SKM-1 treated with dmso at 0.1 percent for 144 hours (cell line): ENCODE results near the gene ELL.

Experiments
- DNase-seq: peaks from one replicate; lab custom pipeline; 2025; ENCODE audit not compliant: unreplicated experiment; lab: John Stamatoyannopoulos, UW

The ELL gene

DNA sequence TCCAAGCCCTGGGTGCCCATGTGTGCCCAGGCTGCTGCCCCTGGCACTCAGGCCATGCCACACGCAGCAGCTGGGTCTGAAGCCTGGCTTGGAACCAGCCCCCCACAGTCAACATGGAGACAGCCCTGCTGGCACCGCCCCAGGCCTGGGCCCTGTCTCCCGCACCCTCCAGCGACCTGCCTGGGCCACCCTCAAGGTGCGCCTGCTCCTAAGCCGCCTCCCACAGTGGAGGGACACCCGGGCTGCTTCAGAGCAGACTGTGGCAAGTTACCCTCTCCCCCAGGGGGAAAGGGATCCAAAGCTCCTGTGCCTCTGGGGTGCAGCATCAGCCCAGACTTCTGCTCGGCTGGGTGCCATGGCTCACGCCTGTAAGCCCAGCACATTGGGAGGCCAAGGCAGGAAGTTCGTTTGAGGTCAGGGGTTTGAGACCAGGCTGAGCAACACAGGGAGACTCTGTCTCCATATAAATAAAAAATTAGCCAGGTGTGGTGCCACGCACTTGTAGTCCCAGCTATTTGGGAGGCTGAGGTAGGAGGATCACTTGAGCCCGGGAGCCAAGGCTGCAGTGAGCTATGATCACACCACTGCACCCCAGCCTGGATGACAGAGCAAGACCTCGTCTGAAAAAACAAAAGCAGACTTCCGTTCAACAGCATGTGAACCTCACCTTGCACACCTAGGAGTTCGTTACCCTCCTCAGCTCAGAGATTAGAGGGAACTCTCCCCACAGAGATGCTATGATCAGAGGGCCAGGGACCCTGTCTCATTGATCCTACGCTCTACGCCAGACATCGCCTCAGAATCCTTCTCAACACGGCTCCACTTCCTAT lies 15.6 kb downstream of the ELL start:
- no peak for DNase-seq

DNA sequence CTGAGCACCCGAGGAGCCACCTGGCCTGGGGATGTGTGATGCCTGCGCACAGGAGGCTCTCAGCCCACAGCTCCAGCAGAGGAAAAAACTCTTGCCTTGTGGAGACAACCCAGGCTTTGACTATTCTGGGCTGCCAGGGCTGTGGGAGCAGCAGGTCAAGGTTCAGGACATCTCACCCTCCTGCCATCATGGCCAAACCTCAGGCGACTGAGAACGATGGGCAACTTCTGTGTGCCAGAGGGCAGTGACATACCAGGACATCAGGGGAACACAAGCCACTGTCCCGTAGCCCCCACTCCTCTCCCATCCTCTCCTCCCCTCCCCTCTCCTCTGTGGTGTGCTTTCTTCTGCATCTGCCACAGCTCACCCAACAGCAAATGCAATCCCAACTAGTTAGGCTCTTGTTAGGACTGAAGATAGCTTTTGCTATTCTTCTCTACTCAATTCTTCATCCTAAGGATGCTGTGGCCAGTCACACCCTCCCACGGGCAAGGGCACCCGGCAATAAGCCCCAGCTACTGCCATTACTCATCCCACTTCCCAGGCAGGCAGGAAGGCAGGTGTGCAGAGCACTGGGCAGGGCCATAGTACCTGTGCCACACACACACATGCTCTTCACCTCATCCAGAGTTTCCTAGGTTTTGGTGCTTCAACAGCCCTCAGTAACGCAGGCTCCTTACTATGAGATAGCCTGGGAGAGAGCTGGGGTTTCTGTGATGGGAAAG lies 16.8 kb downstream of the ELL start:
- DNase-seq = no peak

DNA sequence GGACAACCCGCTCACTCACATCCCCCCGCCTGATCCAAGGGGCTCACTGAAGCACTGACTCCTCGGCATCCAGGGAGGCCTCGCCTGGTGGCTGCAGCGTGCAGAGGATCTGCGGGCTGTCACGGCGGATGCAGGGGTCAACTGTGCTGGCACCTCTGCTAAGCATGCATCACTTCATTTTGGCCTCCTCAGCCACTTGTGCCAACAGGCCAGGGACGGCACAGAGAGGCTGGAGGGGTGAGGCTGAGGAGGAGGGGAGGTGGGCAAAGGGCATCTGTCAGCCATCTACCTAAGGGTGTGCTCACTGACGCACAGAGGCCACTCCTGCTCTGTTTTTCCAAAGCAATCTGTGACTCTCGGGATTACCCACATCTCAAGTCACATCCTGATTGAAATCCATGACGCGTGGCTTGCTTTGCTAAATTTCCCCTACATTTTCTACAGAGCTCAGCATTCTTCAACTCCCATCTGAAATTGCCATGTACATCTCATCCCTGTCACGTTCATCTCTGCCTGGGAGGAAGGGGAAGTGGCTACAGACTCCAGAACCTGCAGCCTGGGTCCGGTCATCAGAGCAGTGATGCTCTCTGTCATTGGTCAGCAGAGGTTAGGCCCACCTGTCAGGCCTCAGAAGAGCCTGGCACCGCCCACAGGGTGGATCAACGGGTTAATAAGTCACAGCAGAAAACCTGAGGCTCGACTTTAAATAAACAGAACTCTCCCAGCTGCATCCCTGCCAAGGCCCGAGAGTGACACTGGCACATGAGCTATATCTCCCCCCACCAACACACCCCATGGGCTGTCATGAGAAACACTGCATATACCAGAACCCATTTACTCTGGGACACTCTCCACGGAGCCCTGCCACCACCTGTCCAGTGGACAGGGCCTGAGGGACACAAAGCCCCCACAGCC lies 17.6 kb downstream of the ELL start:
- DNase-seq = no peak

DNA sequence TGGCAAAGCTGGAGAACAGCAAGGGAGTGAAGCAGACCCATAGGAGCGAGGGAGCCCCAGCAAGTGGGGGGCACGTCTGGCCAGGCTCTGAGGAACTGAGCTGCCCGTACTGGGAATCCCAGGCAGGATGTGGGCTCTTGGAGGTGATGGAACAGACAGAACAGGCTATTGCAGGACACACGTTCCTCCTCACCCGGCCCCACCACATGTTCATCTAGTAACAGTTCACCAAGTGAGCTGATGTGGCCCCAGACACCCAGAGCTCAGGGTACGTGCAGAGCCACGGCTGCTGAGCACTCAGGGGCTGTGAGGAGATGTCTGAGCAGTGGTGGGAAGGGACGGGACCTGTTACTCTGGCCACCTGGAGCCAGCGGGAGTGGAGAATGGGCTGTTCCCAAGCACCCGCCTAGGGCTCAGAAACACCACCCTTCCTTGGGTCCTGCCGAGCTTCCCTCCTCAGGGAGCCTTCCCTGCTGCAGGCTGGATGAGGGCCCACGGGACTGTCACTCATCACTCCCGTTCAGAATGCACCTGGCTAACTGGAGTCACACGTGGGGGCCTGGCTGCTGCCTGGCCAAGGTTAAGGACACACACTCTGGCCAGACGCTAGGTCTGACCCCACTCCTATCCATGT lies 18.4 kb downstream of the ELL start:
- no peak for DNase-seq

DNA sequence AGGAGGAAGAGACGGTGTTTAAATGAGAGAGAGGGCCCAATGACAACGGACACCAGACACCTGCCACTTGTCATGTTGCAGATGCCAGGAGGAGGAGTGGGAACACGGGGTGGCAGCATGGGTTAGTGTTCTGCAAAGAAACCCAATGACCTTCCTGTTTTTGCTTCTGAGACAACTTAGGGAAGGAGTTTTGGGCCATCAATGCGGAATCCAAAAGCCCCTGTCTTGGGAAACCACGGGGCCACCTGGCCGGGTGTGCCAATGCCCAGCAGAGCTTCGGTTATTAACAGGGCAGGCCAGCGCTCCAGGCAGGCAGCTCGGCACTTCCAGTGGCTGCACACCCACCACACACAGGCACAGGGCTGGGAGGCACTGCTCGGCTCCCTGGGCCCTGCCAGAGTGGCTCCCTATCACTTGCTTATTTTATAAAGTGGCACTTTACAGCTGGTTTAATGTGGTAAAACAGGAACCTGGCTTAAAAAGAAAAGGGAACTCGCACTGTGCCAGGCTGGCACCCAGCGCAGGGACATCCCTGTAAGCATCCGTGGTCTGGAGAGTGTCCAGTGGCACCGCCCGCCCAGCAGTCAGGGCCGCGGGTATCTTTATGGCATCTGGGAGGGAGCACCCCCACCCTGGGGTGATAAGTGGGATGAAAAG lies 19.1 kb downstream of the ELL start:
- peak; percentile 35 for DNase-seq

DNA sequence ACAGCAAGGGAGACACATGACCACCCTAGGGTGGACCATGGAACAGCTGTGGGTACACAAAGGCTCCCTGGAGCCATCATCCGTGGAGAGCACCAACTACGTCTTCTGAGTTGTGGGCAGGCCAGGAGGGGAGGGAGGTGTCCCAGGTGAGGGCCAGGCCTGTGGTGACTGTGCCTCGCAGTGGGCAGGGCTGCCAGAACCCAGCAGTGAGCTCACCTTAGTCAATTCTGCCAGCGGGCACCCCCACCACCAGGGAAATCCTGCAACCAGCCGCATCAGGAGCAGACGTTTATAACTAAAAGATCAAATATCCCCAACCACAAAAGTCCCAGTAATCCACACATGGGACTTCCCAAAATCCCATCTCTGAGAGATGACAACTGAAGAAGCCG lies 19.6 kb downstream of the ELL start:
- DNase-seq = no peak

DNA sequence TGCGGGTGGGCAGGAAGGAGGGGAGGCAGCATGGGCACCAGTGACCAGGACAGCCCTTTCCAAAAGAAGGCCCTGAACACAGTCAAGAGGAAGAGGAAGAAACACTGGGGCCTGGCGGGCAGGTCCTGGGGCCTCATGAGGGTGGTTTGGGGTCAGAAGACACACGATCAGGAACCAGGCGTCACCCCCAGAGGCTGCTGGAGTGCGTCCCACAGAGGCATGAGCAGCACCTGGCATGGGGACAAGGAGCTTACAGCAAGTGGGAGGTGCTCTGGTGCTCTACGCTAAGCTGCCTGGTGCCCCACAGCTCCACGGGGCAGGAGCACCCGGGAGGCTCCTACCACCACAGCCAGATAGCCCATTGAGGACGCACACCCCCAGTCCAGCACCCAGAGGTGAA lies 20.0 kb downstream of the ELL start:
- DNase-seq = peak; percentile 8

DNA sequence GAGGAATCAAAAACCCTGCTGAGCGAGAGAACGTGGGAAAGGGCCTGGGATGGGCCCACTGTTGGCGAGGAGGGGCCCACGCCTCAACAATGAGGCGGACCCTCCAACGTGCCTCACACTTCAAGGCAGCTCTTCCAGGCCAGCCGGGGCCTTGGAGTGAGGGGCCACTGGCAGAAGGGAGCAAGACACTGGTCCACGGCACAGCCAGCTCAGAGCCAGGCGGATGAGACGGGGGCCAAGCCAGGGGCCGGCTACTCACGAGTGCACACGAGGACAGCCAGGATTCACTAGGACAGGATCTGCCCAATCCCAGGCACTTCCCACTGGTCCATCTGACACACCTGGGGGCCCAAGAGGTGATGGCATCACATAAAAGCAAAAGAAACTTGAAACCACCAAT lies 20.5 kb downstream of the ELL start:
- no peak for DNase-seq

DNA sequence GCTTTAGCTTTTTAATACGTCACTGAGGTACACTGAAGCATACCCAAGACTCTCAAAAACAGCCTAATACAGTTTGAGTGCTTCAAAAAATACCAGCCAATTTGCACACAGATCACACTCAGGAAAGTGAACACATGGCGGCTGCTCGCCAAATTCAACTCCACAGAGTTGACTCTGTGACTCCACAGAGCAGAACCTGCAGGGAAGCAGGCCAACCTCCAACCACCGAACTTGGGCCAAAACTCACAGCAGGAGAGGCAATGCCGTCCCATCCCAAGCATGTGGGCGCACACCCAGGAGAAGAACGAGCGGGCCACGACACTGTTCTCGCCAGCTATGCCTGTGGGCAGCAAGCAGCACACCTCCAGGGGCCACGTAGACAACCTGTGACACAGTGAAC lies 21.1 kb downstream of the ELL start:
- DNase-seq = no peak

DNA sequence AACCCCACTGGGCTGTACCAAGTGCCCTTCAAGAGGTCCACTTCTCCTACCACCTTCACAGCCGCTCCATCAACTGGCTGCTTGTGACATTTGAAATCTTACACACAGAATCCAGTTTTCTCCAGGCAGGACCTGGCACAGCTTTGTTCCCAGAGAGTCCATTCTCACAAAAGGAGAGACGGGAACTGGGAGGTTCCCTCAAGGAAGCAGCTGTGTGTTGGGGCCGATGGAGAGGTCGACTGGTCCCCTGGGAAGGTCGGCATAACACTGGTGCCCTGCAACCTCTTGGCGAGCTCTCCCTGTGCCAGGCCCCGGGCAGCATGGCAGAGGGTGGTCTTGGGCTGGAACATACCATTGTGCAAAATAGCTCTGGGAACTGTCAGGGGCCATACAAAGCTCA lies 21.5 kb downstream of the ELL start:
- DNase-seq = no peak

DNA sequence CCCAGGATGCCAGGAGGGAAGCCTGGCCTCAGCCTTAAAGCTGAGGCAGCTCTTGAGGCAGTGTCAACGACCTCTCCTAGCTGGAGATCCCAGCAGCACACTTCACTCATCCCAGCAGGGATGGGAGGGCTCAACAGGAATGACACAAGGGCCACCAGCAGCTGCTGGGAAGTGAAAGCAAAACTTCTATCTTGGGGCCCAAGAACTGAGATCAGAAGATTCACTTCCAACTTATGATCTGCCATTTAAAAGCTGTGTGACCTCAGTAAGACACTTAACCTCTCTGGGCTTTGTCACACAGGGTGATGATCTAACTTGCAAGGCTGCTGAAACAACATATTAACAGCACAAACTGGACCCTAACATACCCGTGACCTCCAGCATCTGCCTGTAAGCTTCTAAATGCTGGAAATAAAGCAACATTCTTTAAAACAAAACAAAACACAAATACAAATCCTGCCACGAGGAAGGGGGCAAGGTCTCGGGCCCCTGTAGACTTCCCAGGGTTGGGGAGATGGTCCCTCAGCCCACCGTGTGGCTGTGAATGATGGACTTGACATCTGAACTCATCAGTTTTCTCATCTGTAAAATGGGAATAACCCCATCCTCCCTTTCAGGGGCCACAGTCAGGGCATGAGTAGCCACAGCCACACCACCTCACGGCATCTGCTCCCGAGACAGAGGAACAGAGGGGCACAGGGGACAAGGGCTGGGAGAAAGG lies 22.7 kb downstream of the ELL start:
- no peak for DNase-seq

DNA sequence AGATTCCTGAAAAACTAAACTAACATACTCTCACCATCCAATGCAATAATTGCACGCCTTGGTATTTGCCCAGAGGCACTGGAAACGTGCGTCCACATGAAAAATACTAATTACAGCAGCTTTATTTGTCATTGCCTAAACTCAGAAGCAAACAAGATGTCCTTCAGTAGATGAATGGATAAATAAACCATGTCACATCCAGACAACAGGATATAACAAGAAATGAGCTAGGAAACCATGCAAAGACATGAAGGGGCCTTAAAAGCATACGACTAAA lies 25.0 kb downstream of the ELL start:
- DNase-seq = no peak

DNA sequence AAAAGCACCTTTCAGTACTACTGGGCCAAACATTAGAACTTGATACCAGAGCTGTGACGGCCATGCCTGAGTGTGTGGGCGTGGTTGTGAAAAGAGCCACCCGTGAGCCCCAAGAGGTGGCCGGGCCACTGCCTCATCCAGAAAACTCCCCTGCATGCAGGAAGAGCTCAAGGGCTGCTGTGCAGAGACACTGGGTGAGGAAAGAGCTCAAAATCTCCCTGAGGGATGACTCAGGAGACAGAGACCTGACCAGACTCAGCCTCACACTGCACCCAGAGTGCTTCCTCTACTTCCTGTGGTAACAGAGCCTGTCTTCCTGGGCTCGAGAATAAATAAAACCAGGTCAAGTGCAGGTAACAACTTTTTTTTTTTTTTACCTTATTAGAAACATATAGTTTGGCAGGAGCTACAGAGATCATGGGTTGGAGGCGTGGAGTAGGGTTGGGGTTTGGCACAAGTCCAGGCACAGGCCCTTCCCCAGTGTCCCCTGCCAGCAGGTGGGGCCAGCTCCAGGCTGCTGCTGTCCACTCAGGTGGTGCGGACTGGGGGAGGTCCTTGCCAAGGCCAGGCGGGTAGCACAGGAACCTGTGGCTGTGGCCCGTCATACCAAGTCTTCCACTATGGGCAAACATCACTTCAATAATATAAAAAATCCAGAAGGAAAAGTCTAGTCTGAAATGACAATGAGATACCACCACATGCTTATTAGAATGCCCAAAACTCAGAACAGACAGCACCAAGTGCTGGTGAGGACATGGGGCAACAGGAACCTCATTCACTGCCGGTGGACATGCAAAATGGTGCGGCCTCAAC lies 25.5 kb downstream of the ELL start:
- peak; percentile 79 for DNase-seq

DNA sequence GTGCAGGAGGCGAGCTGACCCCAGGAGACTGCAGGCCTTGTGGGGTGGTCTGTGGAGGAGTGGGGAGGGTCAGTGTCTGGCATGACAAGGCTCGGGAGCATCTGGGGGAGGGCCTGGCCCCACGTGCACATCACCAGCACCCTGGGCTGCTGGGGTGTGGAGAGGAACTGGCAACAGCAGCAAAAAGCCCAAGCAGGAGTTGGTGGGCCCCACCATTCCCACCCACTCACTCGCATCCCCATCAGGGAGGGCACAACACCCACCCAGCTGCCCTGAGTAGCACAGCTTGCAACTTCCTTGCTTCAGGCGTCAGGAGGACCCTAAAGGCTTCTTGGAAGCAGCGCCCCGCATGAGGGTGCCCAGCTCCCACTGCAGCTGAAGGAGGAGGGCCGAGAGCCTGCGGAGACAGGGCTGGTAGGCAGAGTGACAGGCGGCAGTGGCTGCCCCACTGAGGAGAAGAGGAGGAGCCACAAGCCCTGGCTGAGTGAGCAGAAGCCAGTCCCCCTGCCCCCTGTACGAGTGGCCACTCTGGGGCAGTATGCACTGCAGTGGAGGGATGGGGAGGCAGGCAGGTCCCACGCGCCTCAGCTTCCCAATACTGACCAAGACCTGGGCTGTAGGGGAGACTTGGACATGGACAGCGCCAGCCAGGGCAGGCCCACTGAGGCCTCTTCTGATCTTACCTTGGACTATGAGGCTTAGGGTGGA lies 26.5 kb downstream of the ELL start:
- DNase-seq = no peak

DNA sequence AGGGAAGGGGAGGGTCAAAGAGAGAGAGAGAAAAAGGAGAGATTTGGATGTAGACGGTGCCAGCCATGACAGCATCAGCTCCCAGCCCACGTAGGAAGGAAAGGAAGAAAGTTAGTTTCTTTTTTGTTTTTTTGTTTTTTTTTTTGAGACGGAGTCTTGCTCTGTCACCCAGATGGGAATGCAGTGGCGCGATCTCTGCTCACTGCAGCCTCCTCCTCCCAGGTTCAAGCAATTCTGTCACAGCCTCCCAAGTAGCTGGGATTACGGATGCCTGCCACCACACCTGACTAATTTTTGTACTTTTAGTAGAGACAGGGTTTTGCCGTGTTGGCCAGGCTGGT lies 27.6 kb downstream of the ELL start:
- DNase-seq = no peak

DNA sequence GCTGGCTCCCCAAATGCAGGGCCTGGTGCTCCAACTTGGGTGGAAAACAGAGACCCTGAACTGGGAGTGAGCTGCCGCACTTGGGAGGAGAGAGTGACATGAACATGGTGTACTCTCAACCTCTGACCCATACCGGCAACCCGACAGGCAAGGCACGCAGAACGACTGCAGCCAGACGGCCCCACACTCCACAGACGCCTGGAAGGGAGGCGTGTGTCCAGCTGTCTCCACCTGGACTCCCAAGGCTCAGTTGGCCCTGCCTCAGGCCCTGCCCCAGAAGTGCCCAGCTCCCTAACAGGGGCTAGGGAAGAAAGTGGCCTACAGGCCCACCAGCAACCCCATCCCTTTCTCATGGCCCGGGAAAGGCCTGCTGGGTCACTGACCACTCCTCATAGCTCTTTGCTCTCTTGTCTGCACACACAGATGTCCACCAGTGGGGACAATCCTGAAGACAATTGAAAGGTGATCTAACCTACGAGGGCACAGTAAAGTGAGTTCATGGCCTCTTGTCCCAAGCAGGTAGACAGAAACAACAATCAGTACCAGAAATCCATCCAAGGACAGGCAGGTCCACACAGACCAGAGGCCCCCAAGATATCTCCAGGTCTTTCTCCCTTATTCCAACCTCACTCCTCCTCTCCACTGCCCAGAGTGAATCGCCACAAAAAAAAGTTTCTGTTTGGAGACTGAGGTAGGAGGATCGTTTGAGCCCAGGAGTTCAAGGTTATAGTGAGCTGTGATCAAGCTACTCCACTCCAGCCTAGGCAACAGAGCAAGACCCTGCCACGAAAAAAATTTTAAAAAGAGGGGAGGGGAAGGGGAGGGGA lies 28.2 kb downstream of the ELL start:
- DNase-seq = no peak

DNA sequence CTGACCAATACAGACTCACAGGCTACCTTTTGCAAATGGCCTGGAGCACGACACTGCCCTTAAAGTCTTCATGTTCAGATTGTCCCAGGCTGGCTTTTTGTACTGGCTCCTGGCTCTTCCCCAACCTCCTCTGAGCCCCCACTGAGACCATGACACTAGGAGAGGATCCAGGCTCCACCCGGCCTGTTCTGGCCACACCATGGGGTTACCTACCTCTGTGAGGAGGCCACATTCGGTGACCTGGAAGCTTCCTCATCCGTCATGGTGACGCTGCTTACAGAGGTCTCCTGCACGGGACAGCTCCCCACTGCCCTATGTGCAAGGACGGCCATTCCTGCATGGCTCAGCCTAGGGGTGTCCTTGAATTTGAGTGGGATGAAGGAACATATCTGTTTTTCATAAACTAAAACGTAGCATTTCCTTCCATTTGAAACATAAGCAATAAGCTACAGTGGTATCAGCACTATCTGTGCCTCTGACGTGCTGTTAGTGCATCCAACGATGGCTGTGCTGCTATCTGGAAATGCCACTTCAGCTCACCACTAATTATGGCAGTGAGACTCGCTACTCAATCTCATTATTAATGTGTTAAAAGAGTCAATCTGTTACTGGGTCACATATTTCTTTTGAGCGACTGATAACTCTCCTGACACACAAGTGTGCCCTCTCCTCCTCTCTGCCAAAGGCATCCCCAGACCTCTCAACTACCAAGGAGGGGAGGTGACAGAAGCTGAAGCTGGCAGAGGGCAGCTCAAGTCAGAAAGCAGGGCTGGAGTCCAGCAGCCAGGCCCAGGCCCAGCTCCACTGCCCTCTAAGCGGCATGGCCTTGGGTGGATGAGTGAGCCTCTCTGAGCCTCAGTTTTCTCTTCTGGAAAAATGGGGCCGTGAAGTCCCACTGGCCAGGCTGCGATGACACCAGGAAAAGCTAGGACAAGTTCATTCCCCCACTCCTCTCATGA lies 29.6 kb downstream of the ELL start:
- no peak for DNase-seq
